ENCODE results near the gene TTLL12.

DNA sequence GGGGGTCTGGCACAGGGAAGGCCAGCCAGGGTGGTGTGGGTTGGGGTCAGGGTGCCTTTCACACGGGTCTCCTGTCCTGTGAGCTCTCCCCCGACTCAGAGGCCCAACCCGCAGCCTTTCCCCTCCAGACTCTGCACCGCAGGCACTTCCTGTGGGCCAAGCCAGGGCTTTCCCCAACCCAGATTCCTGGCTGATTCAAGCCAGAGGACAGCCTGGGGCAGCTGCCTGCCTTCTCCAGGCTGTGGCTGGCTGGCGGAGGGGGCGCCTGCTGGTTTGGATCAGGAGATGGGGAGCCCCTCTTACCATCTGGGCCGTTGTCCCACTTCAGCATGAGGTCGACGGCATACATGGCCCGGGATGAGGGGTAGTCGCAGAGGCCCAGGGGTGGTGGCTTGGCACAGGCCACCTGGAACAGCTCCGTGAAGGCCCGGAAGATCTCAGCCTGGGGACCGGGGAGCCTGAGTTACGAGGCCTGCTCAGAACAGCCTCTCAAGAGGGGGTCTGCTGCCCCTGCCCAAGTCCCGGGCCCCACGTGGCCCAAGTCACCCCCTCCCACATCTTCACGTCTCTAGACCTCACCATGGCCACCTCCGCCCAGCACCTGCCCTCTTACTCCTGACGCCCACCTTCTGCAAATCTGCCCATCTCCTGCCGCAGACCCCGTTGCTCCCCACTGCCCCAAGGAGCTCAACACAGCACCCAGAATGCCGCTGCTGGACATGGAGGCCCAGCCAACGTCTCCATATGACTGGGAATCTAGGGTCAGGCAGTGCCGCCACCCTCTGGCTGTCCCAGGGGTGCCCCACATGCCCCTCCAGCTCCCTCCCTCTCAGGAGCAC, 18.2 kb downstream of the TTLL12 start:
- TF ChIP-seq, protein P1, sequence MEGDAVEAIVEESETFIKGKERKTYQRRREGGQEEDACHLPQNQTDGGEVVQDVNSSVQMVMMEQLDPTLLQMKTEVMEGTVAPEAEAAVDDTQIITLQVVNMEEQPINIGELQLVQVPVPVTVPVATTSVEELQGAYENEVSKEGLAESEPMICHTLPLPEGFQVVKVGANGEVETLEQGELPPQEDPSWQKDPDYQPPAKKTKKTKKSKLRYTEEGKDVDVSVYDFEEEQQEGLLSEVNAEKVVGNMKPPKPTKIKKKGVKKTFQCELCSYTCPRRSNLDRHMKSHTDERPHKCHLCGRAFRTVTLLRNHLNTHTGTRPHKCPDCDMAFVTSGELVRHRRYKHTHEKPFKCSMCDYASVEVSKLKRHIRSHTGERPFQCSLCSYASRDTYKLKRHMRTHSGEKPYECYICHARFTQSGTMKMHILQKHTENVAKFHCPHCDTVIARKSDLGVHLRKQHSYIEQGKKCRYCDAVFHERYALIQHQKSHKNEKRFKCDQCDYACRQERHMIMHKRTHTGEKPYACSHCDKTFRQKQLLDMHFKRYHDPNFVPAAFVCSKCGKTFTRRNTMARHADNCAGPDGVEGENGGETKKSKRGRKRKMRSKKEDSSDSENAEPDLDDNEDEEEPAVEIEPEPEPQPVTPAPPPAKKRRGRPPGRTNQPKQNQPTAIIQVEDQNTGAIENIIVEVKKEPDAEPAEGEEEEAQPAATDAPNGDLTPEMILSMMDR (IDR thresholded peaks at IDR 0.05) = no peak
- TF ChIP-seq ZFX (IDR thresholded peaks at IDR 0.05; ENCODE audit: borderline replicate concordance) = no peak

Measured in 22Rv1 (cell line).